Osteoblast (primary cell): ENCODE measurements around the gene GZMM. TPM values are rescaled to one million over a fixed set of nuclear protein-coding genes. Genes with fewer than 3 reads are reported as not detected.

ENCODE experiments used
- DNase-seq: peaks from one replicate; pipeline ENCODE4 v3.0.0; 2011; ENCODE audit warnings: low spot score, mixed read lengths; ENCODE audit not compliant: insufficient read length; ENCODE audit errors: missing footprints
- H2AFZ ChIP-seq: 2 replicates; pipeline ENCODE4 v1.6.0; 2011; ENCODE audit warnings: mild to moderate bottlenecking, low read length
- H3K27ac ChIP-seq: 2 replicates; pipeline ENCODE4 v1.5.1; 2011; ENCODE audit warnings: mild to moderate bottlenecking, low read depth, low read length, moderate library complexity
- H3K27me3 ChIP-seq: 2 replicates; pipeline ENCODE4 v1.6.0; 2012; ENCODE audit warnings: mild to moderate bottlenecking, control low read depth, inconsistent platforms, low read length, moderate library complexity; ENCODE audit not compliant: insufficient read depth
- H3K36me3 ChIP-seq: 2 replicates; pipeline ENCODE4 v1.5.1; 2011; ENCODE audit warnings: mild to moderate bottlenecking, low read length, control low read depth, moderate library complexity; ENCODE audit not compliant: insufficient read depth
- H3K4me1 ChIP-seq: 2 replicates; pipeline ENCODE4 v1.5.1; 2011; ENCODE audit warnings: mild to moderate bottlenecking, low read length, control low read depth, moderate library complexity; ENCODE audit not compliant: insufficient read depth
- H3K4me2 ChIP-seq: 2 replicates; pipeline ENCODE4 v1.6.0; 2011; ENCODE audit warnings: mild to moderate bottlenecking, low read length; ENCODE audit not compliant: insufficient read depth
- H3K4me3 ChIP-seq: fragments of 200-600 bp; sonication (generic); 3 replicates; pipeline ENCODE4 v1.5.1; 2012; ENCODE audit warnings: mild to moderate bottlenecking, low read length, inconsistent platforms; ENCODE audit not compliant: insufficient read depth
- H3K79me2 ChIP-seq: 2 replicates; pipeline ENCODE4 v1.6.0; 2012; ENCODE audit warnings: mild to moderate bottlenecking, low read length, control low read depth, inconsistent platforms; ENCODE audit not compliant: insufficient read depth
- H3K9me3 ChIP-seq: 2 replicates; pipeline ENCODE4 v1.5.1; 2011; ENCODE audit warnings: low read depth, low read length, control low read depth
- H4K20me1 ChIP-seq: 2 replicates; pipeline ENCODE4 v1.6.0; 2012; ENCODE audit warnings: mild to moderate bottlenecking, low read length, control low read depth; ENCODE audit not compliant: insufficient read depth
- total RNA-seq: library from RNA; depleted of rRNA; stranded (reverse); fragments of >200 nt; gene quantifications from 2 replicates; pipeline ENCODE4 v1.2.3, GENCODE V29; 2012
- TF ChIP-seq, protein P1 (sequence below): IDR thresholded peaks from 2 replicates; pipeline ENCODE4 v1.5.1; 2011; ENCODE audit warnings: mild to moderate bottlenecking, low read depth, low read length, moderate library complexity; ENCODE audit errors: extremely low read depth

Gene GZMM
- total RNA-seq, 1 donor = under 0.01 TPM

DNA sequence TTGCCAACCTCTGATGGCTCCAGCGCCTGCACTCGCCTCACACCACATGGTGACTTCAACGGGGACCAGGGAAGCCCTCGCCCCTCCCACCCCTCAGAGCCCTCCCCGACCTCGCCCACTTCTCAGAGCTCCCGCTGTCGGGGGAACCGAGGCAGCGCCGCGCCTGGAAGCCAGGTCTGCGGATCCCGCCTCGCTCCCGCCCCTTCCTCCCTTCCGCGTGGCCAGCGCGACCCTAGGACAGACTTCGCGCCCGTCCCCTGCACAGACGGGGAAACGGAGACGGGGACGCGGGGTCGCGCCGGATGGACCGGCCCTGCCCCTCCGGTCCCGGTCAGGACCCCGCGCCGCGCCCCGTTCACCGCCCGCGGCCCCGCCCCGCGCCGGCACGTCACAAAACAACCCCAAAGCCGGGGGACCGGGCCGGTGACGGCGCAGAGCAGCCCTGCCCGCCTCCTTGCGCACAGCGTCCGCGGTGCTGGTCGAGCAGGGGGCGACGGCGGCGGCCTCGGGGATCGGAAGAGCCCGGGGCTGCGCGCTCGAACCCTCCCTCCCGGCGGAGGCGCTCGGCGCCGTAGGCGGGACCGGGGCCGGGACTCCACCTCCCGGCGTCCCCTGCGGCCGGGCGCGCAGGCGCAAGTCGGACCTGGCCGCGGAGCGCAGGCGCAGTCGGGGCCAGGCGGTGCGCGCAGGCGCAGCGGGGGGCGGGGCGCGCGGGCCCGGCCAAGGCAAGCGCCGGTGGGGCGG, 12.7 kb upstream of the GZMM start:
- peak; percentile 100 for DNase-seq
- H3K27ac ChIP-seq = peak overlapping the region; percentile 48

DNA sequence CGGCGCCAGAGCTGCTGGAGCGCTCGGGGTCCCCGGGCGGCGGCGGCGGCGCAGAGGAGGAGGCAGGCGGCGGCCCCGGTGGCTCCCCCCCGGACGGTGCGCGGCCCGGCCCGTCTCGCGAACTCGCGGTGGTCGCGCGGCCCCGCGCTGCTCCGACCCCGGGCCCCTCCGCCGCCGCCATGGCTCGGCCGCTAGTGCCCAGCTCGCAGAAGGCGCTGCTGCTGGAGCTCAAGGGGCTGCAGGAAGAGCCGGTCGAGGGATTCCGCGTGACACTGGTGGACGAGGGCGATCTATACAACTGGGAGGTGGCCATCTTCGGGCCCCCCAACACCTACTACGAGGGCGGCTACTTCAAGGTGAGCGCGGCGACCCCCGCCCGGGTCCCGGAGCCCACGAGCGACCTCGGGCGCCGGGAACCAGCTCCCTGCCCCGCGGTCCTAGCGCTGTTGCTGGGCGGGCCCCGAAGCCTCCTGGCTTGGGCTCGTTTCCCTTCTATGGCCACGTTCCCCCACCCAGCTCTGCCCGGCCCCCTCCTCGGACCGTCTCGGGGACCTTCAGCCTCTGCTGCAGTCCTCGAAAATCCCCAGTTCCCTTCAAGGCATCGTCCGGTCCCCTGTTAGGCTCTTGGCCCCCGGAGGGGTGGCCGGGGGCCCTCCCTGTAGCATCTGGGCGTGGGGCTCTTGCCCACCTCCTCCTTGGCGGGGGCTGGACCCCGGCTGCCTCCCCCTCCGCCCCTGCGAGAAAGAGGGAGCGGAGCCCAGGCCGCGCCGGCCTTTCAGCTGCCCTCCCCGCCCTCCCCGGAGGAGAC, 11.9 kb upstream of the GZMM start, which contains the start of gene CDC34:
Gene CDC34, plus strand, starts transcription at position 8 of the 808 bp plus-strand sequence. Its CDS starts 172 bp downstream, at position 180.
- H4K20me1 ChIP-seq = peaks cover 38% of the 10 kb centered on the region
- peak; percentile 97 for DNase-seq
- H2AFZ ChIP-seq = peak within 1 kb of the TSS; percentile 80
- no peaks in the 10 kb centered on the region for H3K9me3 ChIP-seq
- peak within 1 kb of the TSS; percentile 91 for H3K27ac ChIP-seq
- peak within 1 kb of the TSS; percentile 89 for H3K4me3 ChIP-seq
- H3K79me2 ChIP-seq = peaks cover 52% of the 10 kb centered on the region
- TF ChIP-seq, protein P1, sequence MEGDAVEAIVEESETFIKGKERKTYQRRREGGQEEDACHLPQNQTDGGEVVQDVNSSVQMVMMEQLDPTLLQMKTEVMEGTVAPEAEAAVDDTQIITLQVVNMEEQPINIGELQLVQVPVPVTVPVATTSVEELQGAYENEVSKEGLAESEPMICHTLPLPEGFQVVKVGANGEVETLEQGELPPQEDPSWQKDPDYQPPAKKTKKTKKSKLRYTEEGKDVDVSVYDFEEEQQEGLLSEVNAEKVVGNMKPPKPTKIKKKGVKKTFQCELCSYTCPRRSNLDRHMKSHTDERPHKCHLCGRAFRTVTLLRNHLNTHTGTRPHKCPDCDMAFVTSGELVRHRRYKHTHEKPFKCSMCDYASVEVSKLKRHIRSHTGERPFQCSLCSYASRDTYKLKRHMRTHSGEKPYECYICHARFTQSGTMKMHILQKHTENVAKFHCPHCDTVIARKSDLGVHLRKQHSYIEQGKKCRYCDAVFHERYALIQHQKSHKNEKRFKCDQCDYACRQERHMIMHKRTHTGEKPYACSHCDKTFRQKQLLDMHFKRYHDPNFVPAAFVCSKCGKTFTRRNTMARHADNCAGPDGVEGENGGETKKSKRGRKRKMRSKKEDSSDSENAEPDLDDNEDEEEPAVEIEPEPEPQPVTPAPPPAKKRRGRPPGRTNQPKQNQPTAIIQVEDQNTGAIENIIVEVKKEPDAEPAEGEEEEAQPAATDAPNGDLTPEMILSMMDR = no peak
- H3K36me3 ChIP-seq = peaks cover 8% of the 10 kb centered on the region
- H3K27me3 ChIP-seq = no peaks in the 10 kb centered on the region
- peak within 1 kb of the TSS; percentile 97 for H3K4me2 ChIP-seq
- peaks cover 10% of the 10 kb centered on the region for H3K4me1 ChIP-seq

More for the DNA sequence above, 12.7 kb upstream of the GZMM start:
- Histone ChIP-seq H3K9me3 (no peaks in the 10 kb centered on the region), H3K4me3 (peak overlapping the region; percentile 89), H3K79me2 (peaks cover 44% of the 10 kb centered on the region), H3K4me1 (peaks cover 10% of the 10 kb centered on the region), H3K36me3 (peaks cover 2% of the 10 kb centered on the region), H2AFZ (peak overlapping the region; percentile 80), H3K4me2 (peak overlapping the region; percentile 86), H4K20me1 (peaks cover 32% of the 10 kb centered on the region), H3K27me3 (no peaks in the 10 kb centered on the region)
- TF ChIP-seq, protein P1 = no peak

DNA sequence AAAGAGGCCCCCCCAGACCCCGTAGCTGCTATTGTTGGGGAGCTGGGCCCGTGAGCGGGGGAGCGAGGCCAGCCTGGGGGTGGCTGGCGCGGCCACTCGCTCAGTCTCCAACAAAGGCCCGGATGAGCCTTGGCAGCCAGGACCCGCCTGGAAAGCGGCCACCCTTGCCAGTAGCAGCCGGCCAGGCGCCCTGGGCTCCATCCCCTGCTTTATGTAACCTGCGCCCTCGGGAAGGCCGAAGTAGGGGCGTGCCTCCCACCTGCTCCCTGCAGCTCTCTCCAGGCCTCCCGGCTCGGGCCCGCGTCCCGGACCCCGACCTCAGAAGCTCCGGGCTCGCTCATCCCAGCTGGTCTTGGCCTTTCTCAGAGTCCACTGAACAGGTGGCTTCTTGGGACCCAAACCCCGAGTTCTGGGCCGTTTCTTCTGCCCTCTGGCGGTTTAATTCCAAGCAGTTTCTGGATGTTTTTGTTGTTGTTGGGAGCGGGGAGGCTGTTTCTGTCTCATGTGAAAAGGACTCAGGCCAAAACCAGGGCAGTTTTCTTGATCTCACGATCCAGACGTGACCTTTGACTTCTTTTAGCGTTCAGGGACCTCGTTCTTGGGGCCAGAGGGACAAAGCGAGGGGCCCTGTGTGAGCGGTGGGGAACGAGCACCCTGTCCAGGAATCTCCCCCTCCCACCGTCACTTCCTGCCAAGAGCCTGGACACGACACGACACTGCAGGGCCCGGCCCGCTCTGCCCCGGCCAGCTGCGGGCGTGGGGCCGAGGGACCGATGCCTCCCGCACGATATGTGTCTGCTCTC, 11.1 kb upstream of the GZMM start:
- no peaks in the 10 kb centered on the region for H3K9me3 ChIP-seq
- DNase-seq = peak; percentile 99
- H4K20me1 ChIP-seq = peaks cover 38% of the 10 kb centered on the region
- peaks cover 10% of the 10 kb centered on the region for H3K4me1 ChIP-seq
- H3K36me3 ChIP-seq = peaks cover 8% of the 10 kb centered on the region
- H3K27ac ChIP-seq = peak overlapping the region; percentile 91
- H2AFZ ChIP-seq = peak overlapping the region; percentile 68
- peak overlapping the region; percentile 89 for H3K4me3 ChIP-seq
- no peaks in the 10 kb centered on the region for H3K27me3 ChIP-seq
- TF ChIP-seq, protein P1 = peak; percentile 65
- peaks cover 54% of the 10 kb centered on the region for H3K79me2 ChIP-seq
- peak overlapping the region; percentile 97 for H3K4me2 ChIP-seq
